Brain pericyte (primary cell): ENCODE data around the gene SEC14L6.
"Not testable (repeated sequence)": the region's sequence is repeated elsewhere in the genome, so short reads cannot be mapped to it uniquely, and the experiment has no call there.

ENCODE experiments used
- DNase-seq: peaks from one replicate; pipeline ENCODE4 v3.0.0-alpha.2; 2012; ENCODE audit warnings: low read depth, low spot score

Gene SEC14L6

DNA sequence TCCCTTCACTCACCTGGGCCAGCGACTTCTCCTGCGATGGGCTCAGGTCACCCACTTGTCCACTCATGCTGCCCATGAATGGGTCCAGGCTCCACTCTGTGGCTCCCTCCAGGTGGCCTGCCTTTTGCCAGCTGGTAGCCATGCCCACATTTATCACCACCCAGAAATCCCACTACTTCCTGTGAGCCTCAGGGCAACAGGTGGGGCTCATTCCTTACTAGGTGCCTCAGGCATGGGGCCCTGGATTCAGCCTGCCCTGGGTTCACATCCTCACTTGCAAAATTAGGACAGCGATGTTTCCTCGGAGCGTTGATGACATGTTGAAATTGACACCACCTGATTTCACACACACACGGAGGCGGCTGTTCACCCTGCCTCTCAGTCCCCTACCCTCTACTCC, at the start of gene SEC14L6:
Gene SEC14L6, minus strand, starts transcription at position 126 of the 400 bp plus-strand sequence. Its CDS starts 59 bp downstream, at position 67.
- DNase-seq: no peak

GRCh38 chr22:30596199-30596598, 49.7 kb upstream of the SEC14L6 start:
- DNase-seq: no peak

DNA sequence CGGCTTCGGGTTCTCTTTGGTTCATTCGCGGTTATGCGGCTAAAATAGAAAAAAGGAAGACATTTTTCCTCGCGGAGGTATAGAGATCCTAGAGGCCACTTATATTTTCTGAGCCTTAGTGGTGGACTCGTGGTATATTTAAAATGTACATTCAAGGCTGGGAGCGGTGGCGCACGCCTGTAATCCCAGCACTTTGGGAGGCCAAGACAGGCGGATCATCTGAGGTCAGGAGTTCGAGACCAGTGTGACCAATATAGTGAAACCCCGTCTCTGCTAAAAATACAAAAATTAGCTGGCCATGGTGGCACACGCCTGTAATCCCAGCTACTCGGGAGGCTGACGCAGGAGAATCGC, 45.8 kb upstream of the SEC14L6 start:
- not testable (repeated sequence) for DNase-seq

DNA sequence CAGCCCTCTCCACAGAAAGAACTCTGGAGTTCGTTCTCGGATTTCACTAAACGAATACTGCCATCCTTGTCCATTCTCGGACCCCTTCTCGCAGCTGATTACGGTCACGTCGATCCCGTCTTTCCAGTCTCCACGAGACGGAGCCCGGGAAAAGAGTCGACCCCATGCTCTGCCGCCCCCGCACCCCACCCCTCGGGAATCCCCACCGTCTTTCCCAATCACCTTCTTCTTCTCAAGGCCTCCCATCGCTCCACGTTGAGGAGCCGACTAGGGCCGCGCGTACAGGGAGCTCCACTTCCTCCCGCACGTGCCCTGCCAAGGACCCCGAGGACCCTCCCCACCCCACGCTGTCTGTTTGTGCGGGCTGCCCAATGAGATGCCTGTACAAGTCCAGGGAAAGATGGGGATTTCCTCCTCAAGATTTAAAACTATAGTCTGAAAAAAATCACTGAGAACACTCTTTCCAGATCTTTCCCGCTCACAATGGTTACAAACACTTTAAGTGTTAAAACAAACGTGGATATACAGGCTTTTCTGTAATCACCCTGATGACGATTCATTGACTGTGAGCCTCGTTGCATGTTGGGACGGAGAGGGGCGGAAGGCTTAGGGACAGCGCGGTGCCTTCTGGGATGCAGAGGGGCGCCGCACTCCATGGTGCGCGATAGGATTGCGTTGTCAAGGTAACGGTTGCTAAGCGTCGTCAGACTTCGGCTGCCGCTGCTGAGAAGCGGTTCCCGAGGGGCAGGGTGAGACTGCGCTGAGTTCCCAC, 45.2 kb upstream of the SEC14L6 start, which contains the start of gene PES1:
Gene PES1, minus strand, starts transcription at position 323 of the 772 bp plus-strand sequence. Its CDS starts 77 bp downstream, at position 246.
- DNase-seq: peak; percentile 98

DNA sequence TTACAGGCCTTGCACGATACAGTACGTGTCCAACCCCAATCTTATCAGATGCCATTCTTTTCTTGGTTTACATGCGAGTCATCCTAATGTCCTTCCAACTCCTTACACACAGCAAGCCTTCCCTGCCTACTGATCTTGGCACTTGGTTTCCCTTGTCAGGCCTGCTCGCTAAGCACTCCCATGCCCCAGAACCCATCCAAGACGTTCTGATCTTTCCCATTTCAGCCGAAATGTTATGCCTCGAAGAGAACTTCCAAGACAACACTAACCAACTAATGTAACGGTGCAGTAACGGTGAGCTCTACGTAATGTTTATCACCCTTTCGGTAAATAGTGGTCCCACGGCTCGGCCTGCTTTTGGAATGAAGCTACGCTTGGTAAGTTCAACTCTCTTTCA, 44.6 kb upstream of the SEC14L6 start:
- DNase-seq: no peak

DNA sequence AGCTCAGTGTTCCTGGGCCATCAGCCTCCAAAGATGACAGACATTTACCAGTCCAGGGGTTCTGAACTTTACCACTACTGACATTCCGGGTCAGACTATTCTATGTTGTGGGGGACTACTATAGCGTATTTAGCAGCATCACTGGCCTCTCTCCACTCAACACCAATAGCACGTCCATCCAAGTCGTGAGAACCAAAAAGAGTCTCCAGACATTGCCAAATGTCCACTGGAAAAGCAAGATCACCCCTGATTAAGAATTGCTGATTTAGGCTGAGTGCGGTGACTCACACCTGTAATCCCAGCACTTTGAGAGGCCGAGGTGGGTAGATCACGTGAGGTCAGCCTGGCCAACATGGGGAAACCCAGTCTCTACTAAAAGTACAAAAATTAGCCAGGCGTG, 39.9 kb upstream of the SEC14L6 start:
- DNase-seq: no peak

GRCh38 chr22:30584441-30584840, 37.9 kb upstream of the SEC14L6 start:
- no peak for DNase-seq

DNA sequence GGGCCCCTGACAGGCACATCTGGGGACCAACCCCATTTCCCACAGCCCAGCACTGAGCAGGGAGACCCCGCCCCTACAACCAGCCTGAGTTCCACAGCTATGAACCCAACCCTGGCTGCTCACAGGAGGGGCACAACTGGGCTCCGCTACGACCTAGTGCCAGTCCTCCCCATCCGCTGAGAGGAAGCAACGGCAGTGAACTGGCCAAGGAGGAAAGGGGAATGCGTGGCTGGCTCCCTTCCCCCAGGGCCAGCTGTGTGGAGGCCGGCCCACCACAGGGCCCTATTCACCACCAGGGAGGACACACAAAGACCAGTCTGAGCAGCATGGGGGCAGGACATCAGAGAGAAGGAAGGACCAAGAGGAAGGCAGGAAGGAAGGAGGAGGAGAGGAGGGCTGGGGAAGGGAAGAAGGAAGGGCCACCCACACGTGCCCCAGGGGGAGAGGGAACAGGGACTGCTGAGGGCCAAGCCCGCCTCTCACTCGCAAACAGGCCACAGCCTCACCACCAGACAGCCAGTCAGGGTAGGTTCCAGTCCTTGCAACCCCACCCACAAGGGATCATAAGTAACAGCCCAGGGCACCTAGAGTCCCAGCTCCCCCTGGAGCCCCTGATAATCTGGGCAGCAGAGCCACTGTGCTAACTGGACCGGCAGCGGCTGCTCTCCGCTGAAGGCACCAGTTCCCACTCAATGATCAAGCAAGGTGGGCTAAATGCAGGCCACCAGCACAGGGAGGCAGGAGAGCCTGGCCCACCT, 36.4 kb upstream of the SEC14L6 start:
- DNase-seq: no peak

DNA sequence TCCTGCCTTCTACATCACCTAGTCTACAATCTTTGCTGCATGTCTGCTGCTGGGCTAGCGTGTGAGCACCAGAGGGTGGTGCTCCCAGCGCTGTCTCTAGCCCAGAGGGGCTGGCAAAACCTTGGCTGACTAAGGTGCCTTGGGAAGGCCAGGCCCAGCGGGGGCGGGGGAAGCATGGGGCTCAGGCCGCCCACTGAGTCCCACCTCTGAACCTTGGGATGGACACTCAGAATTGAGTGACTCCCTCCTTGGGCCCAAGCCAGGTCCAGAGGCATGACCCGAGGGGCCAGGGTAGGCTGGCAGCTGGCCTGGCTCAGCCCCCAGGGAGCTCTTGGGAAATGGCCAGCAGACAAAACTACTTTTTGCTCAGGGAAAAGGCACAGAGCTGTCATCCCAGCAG, 35.5 kb upstream of the SEC14L6 start:
- DNase-seq: no peak

DNA sequence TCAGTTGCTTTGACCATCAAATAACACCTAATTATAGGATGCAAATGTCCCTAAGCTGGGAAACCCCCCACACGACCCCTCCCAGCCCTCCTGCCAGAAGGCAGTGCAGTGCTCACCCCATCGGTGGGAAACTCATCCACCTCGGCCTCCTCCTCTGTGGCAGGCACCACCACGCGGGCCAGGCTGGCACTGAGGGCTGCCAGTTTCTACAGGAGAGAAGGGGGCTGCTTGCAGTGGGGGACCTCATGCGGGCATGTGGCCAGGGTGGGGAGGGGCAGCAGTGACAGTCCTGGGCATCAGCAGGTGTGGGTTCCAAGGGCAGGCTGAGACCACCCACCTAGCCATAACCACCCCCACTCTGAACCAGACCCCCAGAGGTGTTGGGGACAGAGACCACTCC, 34.4 kb upstream of the SEC14L6 start:
- DNase-seq: no peak

GRCh38 chr22:30578481-30578880, 31.9 kb upstream of the SEC14L6 start:
- no peak for DNase-seq

DNA sequence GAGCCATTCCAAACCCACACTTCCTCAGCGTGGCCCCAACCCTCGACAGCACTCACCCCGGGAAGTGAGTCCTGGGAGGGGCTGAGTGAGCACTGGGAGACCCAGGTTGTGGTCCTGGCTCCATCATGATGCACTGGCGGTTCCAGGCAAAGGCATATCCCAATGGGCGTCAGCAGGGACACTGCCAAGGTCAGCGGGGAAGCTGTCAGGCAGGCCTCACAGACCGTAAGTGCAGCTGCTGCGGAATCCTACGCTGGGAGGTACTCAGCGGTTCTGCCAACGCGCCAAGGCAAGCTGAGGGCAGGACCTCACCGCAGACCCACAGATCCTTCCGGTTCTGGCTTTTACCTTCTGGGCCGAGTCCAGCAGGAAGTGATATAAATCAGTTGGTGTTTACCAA, 29.3 kb upstream of the SEC14L6 start:
- no peak for DNase-seq

- DNase-seq: no peak
Observed at GRCh38 chr22:30574997-30575671, 28.6 kb upstream of the SEC14L6 start.

GRCh38 chr22:30574095-30574981, 27.8 kb upstream of the SEC14L6 start, which contains the start of gene GAL3ST1:
GAL3ST1 (minus strand) TSS chr22:30574665; CDS start chr22:30557392, 17,273 bp downstream.
- DNase-seq: no peak

DNA sequence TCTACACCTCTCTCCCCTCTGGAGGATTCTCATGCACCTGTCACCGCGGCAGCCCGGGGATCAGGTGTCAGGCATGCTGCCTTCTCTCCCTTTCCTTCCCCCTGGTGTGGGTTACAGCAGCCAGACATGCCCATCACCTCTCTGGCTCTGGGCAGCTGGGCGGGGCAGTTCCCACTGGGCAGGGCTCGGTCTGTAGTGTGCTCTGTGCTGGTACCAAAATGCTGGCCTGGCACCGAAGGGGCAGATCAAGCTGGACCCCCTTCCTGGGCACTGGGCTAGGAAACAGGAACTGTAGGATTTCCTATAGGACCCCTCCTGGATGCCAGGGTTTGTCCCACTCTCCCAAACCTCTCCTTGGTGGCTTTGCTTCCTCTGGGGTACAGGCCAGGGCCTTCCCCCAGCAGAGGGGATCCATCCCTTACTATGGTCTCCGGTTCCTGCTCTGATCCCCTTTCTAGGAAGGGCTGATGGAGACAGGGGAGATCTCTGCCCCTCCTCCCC, 27.1 kb upstream of the SEC14L6 start:
- no peak for DNase-seq

- DNase-seq: no peak
Observed at GRCh38 chr22:30572840-30573593, 26.5 kb upstream of the SEC14L6 start.

GRCh38 chr22:30572210-30572609, 25.7 kb upstream of the SEC14L6 start:
- DNase-seq: no peak

DNA sequence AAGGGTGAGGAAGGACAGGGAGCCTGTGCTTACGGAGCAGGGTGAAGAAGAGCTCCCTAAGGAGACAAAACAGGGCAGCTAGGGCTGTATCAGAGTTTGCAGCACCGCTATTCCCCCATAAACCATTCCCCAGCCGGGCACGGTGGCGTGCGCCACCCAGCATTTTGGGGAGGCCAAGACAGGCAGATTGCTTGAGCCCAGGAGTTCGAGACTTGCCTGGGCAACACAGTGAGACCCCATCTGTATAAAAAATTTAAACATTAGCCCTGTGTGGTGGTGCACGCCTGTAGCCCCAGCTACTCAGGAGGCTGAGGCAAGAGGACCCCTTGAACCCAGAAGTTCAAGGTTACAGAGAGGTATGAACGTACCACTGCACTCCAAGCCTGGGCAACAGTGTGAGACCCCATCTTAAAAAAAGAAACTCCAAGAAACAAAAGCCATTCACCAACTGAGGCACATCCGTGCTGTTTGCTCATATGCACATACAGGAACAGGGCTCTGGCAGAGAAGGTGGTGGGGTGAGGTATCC, 23.2 kb upstream of the SEC14L6 start:
- DNase-seq: no peak

GRCh38 chr22:30568137-30568805, 21.7 kb upstream of the SEC14L6 start:
- DNase-seq: no peak
